Tibial nerve (tissue), 3 donors: Measurements from ENCODE around the gene LACTBL1.
"Not testable (repeated sequence)": the region's sequence is repeated elsewhere in the genome, so short reads cannot be mapped to it uniquely, and the experiment has no call there.

Experiments
- POLR2A ChIP-seq, 2 donors: fragments of 450-650 bp; IDR thresholded peaks; one replicate each; pipeline ENCODE4 v1.6.1; 2017; ENCODE audit warnings: antibody characterized with exemption in 2 of 2, mild to moderate bottlenecking in 2 of 2, moderate library complexity in 2 of 2
- TF ChIP-seq, protein P1 (sequence below), 5 experiments: fragments of 200-600 bp in 3 of 5; fragments of 450-650 bp in 2 of 5; sonication (generic) in 3 of 5; IDR thresholded peaks; one replicate each; pipeline ENCODE4 v1.5.1; 2016 to 2019; ENCODE audit warnings: antibody characterized with exemption in 5 of 5, mild to moderate bottlenecking in 3 of 5, moderate library complexity in 2 of 5

DNA sequence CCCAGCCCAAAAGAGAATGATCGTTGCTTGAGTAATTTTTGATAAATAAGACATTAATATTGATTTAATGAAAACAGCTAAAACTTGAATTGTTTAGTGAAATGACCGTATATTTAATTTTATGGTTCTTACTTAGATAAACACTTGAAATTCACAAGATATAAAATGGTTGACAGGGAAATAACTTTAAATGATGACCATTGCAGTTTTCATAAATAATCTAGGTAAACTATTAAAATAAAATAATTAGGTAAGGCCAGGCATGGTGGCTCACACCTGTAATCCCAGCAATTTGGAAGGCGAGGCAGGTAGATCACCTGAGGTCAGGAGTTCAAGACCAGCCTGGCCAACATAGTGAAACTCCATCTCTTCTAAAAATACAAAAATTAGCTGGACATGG lies 19.7 kb upstream of the LACTBL1 start:
- TF ChIP-seq, protein P1, sequence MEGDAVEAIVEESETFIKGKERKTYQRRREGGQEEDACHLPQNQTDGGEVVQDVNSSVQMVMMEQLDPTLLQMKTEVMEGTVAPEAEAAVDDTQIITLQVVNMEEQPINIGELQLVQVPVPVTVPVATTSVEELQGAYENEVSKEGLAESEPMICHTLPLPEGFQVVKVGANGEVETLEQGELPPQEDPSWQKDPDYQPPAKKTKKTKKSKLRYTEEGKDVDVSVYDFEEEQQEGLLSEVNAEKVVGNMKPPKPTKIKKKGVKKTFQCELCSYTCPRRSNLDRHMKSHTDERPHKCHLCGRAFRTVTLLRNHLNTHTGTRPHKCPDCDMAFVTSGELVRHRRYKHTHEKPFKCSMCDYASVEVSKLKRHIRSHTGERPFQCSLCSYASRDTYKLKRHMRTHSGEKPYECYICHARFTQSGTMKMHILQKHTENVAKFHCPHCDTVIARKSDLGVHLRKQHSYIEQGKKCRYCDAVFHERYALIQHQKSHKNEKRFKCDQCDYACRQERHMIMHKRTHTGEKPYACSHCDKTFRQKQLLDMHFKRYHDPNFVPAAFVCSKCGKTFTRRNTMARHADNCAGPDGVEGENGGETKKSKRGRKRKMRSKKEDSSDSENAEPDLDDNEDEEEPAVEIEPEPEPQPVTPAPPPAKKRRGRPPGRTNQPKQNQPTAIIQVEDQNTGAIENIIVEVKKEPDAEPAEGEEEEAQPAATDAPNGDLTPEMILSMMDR (IDR thresholded peaks at IDR 0.05), result not testable (repeated sequence)
- TF ChIP-seq POLR2A (IDR thresholded peaks at IDR 0.05), result not testable (repeated sequence)
